ENCODE results near the gene CHCHD3. TPM values are rescaled to one million over a fixed set of nuclear protein-coding genes. Genes with fewer than 3 reads are reported as not detected.

CHCHD3 gene
- total RNA-seq, 2 donors from 2014 or later, result 69.3 to 95.6 TPM

DNA sequence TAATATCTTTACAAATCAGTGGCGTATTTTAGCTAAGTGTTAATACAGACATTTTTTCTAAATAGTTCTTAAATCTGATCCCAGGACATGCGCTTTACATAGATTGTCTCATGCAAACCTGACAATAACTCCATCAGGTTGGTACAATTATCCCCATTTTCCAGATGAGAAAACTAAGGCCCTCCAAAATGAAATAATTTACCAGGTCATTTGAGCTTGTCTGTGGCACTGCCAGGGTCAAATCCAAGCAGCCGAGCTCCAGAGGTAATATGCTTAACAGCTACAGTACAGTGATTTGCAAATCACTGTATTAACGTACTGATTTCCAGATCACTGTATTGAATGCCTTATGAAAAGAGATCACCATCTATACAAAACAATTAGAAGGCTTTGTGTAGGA lies 223.1 kb downstream of the CHCHD3 start:
- ATAC-seq (no peak), DNase-seq (no peak)
- intact Hi-C loops (cut with DNase I, micrococcal nuclease), result no loop called here

DNA sequence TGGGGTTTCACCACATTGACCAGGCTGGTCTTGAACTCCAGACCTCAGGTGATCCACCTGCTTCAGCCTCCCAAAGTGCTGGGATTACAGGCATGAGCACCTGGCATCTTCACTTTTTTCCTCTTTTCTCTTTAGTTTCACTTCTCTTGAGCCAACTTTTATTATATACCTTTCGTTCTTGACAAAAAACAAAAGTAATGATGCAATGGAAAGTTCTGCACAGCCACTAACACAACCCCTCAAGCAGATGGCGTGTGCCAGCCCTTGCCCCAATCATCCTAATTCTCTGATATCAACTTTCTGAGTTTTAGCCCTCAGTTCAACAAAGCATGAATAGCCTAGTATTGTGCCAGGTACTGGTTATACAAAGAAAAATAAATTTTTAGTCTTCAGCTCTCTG lies 223.6 kb downstream of the CHCHD3 start:
- intact Hi-C loops (cut with DNase I, micrococcal nuclease), result no loop called here
- DNase-seq (no peak), ATAC-seq (no peak)

DNA sequence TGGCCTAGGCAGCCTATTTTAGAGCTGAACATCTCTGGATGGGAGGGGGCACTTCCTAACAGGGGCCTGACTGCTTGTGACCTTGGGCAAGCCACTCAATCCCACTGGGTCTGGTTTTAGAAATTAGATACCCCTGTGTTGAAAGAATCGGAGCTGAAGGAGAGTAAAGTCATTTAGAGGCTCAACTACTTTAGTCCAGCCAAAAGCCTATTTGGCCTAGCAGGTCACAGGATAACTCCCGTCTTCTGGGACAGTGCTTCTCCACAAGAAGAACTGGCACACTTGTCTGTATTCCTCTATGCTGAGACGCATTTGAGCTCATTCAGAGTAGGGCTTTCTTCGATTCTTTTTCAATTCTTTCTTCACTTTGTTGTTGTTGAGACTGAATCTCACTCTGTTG lies 224.2 kb downstream of the CHCHD3 start:
- DNase-seq, result no peak
- intact Hi-C loops (cut with DNase I, micrococcal nuclease), result no loop called here
- no peak for ATAC-seq

DNA sequence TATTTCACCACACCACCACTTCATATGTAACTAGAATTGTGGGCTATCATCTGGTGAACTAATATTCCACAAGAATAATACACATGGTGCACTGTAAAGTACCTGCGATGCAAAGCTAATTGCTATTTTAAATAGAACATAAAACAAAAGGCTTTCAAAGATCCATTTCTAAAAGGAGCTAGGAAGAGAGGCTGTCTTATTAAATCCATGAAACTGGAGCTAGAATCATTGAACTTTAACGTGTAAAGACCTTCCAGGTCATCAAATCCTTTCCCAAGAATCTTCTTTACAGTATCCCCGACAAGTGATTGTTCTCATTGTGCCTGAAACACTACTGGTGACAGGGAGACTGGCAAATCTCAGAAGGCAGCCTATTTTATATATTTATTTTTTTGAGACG lies 224.9 kb downstream of the CHCHD3 start:
- intact Hi-C loops (cut with DNase I, micrococcal nuclease), result no loop called here
- ATAC-seq (no peak), DNase-seq (no peak)

DNA sequence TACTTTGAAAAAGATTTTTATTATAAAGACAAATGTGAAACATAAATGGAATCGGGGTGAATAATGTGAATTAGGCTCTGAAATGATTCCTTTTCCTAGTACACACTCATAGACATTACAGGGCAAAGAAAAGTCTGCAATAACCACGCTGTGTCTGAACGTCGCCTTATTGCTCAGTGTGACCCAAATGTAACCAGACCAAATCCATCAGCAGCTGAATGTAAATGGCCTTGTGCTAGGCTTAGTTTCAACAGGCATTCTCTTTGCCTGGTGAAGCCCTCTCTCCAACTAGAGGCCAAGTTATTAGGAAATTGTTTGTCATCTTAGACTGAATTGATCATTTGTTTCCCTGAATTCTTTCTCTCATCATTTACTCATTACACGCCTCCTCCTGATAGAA lies 225.5 kb downstream of the CHCHD3 start:
- no peak for DNase-seq
- ATAC-seq, result no peak
- intact Hi-C loops (cut with DNase I, micrococcal nuclease), result no loop called here

DNA sequence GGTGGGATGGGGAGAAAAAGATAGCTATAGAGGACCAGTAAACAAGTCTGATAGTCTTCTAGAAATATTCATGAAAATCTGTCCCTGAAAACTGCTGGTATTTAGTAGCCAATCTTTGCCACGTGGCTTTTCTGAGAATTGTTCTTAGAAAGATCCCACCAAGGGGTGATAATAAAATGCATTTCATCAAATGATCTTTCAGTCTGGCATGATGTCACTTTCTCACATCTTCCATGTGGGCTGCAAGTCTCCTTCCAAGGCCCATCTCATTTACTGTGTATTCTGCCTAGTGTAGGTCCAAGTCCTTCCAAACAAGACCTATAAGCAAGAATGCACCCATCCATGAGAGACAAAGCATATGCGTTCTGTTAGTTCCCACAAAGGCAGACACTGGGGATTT lies 226.0 kb downstream of the CHCHD3 start:
- no peak for DNase-seq
- intact Hi-C loops (cut with DNase I, micrococcal nuclease), result no loop called here
- no peak for ATAC-seq

DNA sequence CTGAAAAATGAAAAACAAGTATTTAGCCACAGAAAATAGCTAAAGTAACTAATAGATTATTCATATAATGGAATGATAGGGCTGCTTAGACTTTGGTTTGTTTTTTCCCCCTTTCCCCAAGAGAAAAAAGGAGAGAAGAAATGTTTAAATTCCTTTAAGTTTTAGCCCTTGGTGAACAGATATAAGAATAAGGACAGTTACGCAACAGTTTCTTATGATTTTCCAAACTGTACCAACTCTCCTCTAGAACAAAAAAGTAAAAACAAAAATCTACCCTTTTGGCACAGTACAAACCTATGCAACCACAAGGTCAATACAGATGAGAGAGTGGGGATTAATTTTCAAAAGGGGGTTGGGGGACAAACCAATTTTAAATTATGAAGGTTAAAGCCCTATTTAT lies 227.7 kb downstream of the CHCHD3 start:
- intact Hi-C loops (cut with DNase I, micrococcal nuclease), result no loop called here
- DNase-seq, result no peak
- no peak for ATAC-seq

DNA sequence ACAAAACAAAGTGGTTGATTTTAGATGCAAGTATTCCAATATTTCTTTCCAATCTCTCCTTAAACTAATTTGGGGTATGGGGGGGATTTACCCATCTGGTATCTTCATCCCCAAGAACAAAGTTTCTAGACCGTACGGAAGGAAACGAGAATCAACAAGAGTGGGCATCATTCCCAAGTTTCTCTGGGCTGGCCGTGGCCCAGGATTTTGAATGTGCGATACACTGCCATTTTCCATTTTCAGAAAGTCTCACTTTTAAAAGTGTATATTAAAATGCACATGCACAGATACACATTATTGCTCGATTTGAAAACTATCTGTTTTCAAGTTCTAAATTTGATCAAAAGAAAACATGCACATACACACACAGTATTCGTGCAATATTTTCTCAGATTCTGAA lies 234.5 kb downstream of the CHCHD3 start:
- DNase-seq, result no peak
- intact Hi-C loops (cut with DNase I, micrococcal nuclease), result no loop called here
- ATAC-seq, result no peak

DNA sequence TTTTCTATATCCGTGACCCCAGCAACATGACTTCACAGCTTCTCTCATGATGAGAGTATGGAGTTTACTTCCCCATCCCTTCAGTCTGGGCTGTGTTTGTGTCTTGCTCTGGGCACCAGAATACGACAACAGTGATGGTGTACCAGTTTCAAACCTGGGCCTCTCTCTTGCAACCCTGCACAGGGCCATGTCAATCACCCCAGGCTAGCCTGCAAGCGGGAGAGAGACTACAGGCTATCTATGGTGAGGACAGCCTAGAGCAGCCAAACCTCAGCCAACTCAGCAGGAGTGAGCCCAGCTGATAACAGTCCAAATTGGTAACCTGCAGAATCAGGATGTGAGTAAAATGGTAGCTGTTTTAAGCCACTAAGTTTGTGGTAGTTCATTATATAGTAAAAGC lies 235.8 kb downstream of the CHCHD3 start:
- DNase-seq (no peak), ATAC-seq (no peak)
- intact Hi-C loops (cut with DNase I, micrococcal nuclease), result no loop called here

DNA sequence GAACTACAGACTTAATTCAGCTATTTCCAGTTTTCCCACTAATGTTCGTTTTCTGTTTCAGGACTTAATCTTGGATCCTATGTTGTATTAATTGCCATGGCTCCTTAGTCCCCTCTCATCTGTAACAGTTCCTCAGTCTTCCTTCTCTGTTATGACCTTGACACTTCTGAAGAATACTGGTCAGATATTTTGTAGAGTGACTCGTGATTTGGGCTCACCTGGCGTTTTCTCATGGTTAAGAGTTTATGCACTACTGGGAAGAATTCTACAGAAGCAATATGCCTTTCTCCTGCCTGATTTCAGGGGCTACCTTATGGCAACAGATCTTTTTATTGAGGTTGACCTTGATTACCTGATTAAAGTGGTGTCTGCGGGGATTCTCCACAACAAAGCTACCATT lies 239.4 kb downstream of the CHCHD3 start:
- intact Hi-C loops (cut with DNase I, micrococcal nuclease), result no loop called here
- DNase-seq (no peak), ATAC-seq (no peak)

DNA sequence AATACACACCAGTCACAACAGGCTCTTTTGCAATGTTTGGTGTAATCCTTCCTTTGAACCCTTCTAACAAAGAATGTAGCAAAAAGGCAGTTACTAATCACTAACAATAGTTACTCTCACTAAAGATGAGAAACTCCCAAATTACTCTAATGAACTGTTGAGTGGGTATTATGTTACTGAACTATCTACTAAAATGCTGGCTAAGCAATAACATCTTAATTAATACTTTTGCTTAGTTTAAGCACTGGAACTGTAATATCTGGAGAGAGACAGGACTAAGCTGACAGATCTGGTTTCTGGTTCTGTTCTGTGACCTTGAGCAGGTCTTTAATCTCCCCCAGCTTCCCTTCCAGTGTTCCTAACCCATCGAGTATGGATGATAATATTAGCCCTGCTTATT lies 241.7 kb downstream of the CHCHD3 start:
- ATAC-seq, result no peak
- no peak for DNase-seq
- intact Hi-C loops (cut with DNase I, micrococcal nuclease), result no loop called here

DNA sequence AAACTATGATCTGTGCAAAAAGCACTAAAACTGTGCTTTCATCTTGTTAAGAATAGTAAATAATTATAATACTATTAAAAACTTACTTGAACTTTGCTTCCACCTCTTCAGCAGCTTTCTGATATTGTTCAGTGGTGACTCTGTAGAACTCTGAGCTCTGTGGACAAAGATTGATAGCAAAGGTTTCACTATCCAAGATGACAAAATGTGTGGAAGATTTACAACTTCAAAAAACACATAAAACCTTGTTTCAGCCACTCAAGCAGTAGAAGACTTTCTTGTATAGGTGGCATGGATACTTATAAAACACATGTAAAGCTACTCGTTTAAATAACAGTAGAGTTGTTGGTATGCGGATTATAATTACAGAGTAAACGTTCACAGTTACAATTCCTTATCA lies 243.6 kb downstream of the CHCHD3 start:
- intact Hi-C loops (cut with DNase I, micrococcal nuclease), result no loop called here
- DNase-seq (no peak), ATAC-seq (no peak)

DNA sequence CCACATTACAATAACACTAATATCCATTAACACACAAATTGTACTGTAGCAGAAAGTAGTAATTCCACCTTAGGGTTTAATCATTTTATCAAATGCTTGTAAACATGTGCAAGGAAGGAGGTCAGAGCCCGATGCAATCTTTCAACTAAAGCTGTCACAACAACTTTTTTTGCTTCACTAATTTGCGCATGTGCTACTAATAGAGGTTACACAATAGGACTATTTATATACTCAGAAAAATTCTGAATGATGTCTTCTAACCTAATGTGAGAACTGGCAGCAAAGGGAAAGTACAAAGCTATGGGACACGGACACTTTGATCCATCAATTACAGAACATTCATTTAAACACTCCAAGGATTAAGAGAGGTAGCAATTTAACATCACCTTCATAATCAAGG lies 244.4 kb downstream of the CHCHD3 start:
- intact Hi-C loops (cut with DNase I, micrococcal nuclease), result no loop called here
- DNase-seq, result no peak
- no peak for ATAC-seq

DNA sequence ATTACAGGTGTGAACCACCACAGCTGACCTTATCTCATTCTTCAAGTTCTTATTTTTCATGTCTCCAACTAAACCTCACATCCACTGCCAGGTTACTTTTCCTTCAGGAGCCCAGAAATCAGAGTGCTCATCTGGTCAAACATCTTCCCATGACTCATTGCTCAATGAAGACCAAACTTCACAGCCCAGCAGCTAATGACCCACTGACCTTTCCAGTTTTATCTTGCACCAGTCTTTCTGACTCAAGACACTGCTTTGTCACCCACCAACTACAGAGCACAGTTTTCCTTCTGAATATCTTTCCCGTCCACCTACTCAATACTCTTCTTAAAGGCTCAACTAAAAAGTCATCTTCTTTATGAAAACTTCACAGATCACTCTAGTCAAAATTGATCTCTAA lies 245.1 kb downstream of the CHCHD3 start:
- DNase-seq (no peak), ATAC-seq (no peak)
- intact Hi-C loops (cut with DNase I, micrococcal nuclease), result no loop called here

DNA sequence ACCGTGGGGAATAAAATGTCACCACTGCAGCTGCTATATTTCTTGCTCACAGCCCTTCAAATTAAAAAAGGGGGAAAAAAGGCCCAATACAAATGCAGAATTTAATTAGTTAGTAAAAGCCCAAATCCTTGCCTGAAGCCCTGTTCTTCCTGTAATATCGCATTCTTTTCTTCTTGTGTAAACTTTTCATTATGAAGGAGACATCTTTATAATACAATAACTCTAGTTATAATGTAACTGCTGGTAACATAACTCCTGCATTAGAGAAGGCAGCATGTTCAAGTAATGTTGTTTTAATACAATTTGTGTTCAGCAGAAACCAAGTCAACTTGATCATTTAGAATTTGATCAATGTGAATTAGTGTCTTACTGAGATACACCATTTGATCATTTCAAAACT lies 250.9 kb downstream of the CHCHD3 start:
- intact Hi-C loops (cut with DNase I, micrococcal nuclease), result no loop called here
- DNase-seq (no peak), ATAC-seq (no peak)

DNA sequence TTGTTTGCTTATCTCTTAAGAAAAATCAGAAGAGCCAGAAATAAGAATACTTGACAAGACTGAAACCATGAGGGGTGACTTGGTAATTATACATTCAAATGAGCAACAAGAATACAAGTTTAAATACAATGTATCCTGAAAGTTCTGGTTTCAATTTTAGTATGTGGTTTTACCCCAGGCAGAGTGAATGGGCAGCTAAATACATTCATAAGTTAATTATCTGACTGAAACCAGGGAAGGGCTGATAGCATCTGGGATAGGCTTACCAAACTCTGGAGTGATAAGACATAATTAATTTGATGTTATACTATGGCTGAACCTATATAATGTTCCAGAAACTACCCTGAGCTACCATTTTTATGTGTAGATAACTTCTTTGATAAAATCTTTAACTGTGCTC lies 253.4 kb downstream of the CHCHD3 start:
- intact Hi-C loops (cut with DNase I, micrococcal nuclease), result no loop called here

DNA sequence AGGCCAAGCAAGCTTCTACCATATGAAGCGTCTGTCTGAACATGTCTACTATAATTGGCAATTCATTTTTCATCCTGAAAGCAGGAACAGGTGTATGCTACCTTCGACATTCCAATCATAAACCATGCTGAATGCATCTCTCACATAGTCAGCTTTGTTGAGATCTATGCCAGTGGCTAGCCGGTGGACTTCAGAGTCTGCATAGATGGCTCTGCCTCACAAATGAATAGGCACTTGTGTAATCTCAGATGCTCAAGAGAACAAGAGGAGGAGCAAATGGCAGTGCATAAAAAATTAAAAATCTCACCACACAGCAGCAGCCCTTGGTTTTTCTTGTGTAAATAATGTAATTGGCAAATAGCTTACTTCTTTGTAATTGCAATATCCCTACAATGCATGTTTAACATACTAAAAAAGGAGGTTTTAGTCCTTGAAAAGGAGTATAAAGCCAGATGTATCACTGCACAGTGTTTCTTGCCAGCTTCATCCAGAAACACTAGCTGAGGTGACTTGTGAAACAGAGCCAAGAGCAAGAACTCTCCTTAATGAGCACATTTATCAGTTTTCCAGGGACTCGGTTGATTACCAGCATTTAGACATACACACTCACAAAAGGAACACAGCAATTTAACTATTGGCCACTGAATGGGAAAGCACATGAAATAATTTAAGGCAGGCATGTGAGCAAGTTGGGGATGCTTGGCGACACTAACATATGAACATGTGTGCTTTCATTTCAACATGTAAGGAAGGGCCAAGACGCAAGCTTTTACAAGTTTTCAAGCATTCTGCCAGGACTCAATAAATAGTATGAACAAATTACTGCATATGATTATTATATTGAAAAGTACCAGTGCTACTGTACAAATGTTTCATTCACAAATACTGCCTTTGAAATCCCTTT lies 255.7 kb downstream of the CHCHD3 start:
- ATAC-seq (no peak), DNase-seq (no peak)

More for the DNA sequence above, 253.4 kb downstream of the CHCHD3 start:
- DNase-seq (no peak), ATAC-seq (no peak)

DNA sequence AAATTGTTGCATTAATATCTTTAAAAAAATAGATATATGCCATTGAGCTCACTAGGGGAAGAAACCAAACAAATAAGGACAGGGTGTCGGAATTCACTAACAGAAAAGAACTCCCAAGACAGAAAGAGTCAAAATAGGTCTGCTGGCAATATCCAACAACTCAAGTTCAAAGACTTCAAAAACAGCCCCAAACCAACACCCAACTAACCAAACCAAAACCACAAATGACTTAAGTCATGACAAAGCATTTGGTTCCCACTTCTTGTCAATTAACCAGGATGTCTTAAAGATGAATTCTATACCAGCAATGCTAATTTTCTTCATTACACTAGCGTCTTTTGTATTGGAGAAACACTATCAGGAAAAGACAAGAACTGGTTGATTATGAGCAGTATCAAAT lies 256.7 kb downstream of the CHCHD3 start:
- no peak for DNase-seq
- ATAC-seq, result no peak
- intact Hi-C loops (cut with DNase I, micrococcal nuclease), result no loop called here

More for the DNA sequence above, 255.7 kb downstream of the CHCHD3 start:
- intact Hi-C loops (cut with DNase I, micrococcal nuclease), result no loop called here

DNA sequence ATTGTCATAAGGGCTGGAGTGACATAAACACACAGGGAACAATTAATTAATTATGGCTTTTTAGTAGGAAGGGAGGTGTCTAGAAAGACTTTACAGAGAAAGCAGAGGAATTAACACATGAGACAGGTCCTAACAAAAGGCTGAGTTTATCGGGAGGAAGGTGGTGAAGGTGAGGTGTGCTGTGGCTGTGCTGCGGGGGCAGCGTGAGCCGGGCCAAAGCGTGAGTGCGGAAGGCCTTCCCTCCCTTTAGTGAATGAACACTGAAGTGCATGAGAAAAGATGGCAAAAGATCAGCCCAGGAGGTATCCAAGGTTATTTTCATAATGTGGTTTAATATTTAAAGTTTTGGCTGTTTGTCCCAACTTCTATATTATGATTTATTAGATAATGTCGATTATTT lies 262.2 kb downstream of the CHCHD3 start:
- ATAC-seq, result no peak
- intact Hi-C loops (cut with DNase I, micrococcal nuclease), result no loop called here
- no peak for DNase-seq

DNA sequence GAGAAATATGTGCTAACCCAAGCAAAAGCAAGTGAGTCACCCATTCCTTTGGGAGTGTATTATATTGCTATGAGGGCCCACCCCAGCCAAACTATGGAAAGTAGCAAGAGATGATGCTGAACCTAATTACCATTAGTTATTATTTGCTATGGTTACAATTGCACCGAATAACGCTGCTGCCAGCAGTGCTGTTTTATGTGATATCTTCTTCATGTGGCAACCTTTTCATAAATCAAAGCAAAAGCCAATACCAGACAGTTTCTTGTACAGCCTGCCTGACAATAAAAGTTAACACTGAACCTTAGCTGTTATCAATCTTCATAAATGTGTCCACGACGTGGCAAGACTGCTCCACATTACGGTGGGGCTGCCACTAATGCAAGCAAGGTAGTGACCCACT lies 263.9 kb downstream of the CHCHD3 start:
- ATAC-seq (peak; percentile 55), DNase-seq (no peak)
- intact Hi-C loops (cut with DNase I, micrococcal nuclease), result no loop called here

DNA sequence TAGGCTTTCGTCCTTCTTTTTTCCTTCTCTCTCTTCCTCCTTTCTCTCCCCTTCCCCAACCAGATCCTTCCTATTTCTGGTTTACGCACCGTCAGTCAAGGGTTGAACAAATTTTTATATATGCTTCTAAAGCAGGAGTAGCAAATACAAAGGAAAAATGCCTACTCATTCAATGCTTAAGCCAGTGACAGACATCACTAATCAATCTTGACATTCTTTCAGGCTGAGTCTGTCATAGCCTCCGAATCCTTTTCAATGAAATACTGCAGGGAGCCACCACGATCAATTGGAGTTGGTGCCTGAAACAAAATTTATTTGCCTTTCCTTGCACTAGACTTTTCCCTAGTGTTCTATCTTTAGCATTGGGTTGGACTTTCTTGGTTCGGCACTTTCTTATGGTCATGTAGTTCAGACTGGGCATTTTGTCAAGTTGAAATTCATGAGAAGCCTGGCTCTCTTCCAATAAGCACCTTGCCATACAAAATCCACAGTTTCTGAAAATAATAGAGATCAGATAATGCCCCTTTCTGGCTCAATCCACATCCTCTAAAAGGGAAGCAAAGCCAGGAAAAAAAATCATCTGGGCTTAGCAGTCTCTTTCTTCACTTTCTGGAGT lies 266.1 kb downstream of the CHCHD3 start:
- ATAC-seq (no peak), DNase-seq (no peak)
- intact Hi-C loops (cut with DNase I, micrococcal nuclease), result no loop called here

Data from left colon (tissue), 2 donors.